Measurements from ENCODE around the gene PRKCA. TPM values are rescaled to one million over a fixed set of nuclear protein-coding genes. Genes with fewer than 3 reads are reported as not detected.
A peak's percentile ranks its signal among the peaks of the same experiment; 100 is the strongest.

PRKCA gene
- total RNA-seq, 1 experiment from 2014 or later, result 29.5 TPM

DNA sequence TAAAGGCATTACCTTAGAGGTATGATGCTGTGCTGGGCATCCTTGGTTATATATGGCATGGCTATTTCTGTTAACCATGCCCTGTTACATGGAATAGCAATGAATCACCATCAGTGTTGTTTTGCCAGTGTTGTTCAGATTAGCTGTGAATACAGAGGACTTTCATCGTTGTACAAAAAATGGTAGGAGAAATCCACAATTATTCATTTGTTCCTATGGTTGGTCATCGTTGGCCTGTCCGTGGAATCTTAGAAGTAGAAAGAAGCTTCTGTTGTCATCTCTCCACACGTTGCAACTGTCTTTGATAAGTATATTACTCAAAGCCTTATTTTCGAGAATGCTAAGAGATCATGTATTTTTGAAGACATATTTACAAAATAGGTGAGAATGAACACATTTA, 418.2 kb downstream of the PRKCA start:
- Mint-ChIP-seq H3K4me1 (peaks cover 73% of the 10 kb centered on the region), H3K36me3 (0 out of 2 replicates have a peak, but pooled peaks cover 3% of the 10 kb centered on the region), H3K9me3 (no peaks in the 10 kb centered on the region), H3K4me3 (no peak overlapping the region), H3K27ac (peak overlapping the region; percentile 67; the same call in 1 of the 2 replicates), H3K27me3 (ENCODE audit: low read depth) (no peaks in the 10 kb centered on the region)
- ChIA-PET CTCF (no interaction called here), POLR2A (interaction anchor here (1.0 kb wide), 1 partner anchor 17 kb away, joined by 3 read pairs; no protein-coding TSS in a partner anchor)
- DNase-seq (ENCODE audit: low spot score), result no peak
- no peak for ATAC-seq
- no peak for TF ChIP-seq MXD4 (CRISPR knock-in tag; IDR thresholded peaks at IDR 0.05; ENCODE audit: borderline replicate concordance)
- no peak for TF ChIP-seq NR2C2 (CRISPR knock-in tag; IDR thresholded peaks at IDR 0.05)
- TF ChIP-seq FOXJ3 (CRISPR knock-in tag; IDR thresholded peaks at IDR 0.05; ENCODE audit: borderline replicate concordance), result no peak
- TF ChIP-seq, protein P1, sequence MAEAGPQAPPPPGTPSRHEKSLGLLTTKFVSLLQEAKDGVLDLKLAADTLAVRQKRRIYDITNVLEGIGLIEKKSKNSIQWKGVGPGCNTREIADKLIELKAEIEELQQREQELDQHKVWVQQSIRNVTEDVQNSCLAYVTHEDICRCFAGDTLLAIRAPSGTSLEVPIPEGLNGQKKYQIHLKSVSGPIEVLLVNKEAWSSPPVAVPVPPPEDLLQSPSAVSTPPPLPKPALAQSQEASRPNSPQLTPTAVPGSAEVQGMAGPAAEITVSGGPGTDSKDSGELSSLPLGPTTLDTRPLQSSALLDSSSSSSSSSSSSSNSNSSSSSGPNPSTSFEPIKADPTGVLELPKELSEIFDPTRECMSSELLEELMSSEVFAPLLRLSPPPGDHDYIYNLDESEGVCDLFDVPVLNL (CRISPR knock-in tag; IDR thresholded peaks at IDR 0.05; ENCODE audit: borderline replicate concordance, low read depth), result no peak
- TF ChIP-seq CREM (CRISPR knock-in tag; IDR thresholded peaks at IDR 0.05), result no peak

DNA sequence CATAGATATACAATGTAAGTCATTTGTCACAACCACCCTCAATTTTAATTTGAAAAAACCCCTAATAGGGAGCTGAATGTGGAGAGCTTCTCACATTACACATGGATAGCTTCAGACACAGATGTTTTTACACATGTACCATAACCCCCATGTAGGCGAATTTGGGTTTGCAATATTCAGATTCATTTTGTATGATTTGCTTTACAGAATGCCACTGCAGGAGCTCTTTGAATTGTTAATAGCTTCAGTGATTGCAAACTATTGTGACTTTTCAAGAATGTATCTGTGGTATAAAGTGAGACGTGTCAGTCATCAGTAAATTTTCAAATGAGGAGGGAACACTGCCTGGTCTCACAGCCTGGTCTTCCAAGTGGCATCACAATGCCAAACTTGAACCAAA, 419.9 kb downstream of the PRKCA start:
- Mint-ChIP-seq H3K4me3 (no peak overlapping the region), H3K27me3 (ENCODE audit: low read depth) (no peaks in the 10 kb centered on the region), H3K36me3 (0 out of 2 replicates have a peak, but pooled peaks cover 3% of the 10 kb centered on the region), H3K9me3 (no peaks in the 10 kb centered on the region), H3K27ac (peak overlapping the region; percentile 14), H3K4me1 (peaks cover 55% of the 10 kb centered on the region)
- POLR2A ChIA-PET, result no interaction called here
- TF ChIP-seq, protein P2, sequence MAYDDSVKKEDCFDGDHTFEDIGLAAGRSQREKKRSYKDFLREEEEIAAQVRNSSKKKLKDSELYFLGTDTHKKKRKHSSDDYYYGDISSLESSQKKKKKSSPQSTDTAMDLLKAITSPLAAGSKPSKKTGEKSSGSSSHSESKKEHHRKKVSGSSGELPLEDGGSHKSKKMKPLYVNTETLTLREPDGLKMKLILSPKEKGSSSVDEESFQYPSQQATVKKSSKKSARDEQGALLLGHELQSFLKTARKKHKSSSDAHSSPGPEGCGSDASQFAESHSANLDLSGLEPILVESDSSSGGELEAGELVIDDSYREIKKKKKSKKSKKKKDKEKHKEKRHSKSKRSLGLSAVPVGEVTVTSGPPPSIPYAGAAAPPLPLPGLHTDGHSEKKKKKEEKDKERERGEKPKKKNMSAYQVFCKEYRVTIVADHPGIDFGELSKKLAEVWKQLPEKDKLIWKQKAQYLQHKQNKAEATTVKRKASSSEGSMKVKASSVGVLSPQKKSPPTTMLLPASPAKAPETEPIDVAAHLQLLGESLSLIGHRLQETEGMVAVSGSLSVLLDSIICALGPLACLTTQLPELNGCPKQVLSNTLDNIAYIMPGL (CRISPR knock-in tag; IDR thresholded peaks at IDR 0.05), result no peak
- TF ChIP-seq NFATC4 (CRISPR knock-in tag; IDR thresholded peaks at IDR 0.05) (no peak), ZNF396 (CRISPR knock-in tag; IDR thresholded peaks at IDR 0.05; ENCODE audit: borderline replicate concordance) (no peak), RORB (CRISPR knock-in tag; IDR thresholded peaks at IDR 0.05) (no peak), ETV6 (CRISPR knock-in tag; IDR thresholded peaks at IDR 0.05) (no peak), ZNF232 (CRISPR knock-in tag; IDR thresholded peaks at IDR 0.05) (no peak), ZNF317 (CRISPR knock-in tag; IDR thresholded peaks at IDR 0.05; ENCODE audit: borderline replicate concordance, low read depth) (no peak), SMAD3 (CRISPR knock-in tag; IDR thresholded peaks at IDR 0.05; ENCODE audit: borderline replicate concordance) (no peak)
- TF ChIP-seq, protein P3, sequence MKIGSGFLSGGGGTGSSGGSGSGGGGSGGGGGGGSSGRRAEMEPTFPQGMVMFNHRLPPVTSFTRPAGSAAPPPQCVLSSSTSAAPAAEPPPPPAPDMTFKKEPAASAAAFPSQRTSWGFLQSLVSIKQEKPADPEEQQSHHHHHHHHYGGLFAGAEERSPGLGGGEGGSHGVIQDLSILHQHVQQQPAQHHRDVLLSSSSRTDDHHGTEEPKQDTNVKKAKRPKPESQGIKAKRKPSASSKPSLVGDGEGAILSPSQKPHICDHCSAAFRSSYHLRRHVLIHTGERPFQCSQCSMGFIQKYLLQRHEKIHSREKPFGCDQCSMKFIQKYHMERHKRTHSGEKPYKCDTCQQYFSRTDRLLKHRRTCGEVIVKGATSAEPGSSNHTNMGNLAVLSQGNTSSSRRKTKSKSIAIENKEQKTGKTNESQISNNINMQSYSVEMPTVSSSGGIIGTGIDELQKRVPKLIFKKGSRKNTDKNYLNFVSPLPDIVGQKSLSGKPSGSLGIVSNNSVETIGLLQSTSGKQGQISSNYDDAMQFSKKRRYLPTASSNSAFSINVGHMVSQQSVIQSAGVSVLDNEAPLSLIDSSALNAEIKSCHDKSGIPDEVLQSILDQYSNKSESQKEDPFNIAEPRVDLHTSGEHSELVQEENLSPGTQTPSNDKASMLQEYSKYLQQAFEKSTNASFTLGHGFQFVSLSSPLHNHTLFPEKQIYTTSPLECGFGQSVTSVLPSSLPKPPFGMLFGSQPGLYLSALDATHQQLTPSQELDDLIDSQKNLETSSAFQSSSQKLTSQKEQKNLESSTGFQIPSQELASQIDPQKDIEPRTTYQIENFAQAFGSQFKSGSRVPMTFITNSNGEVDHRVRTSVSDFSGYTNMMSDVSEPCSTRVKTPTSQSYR (CRISPR knock-in tag; IDR thresholded peaks at IDR 0.05), result no peak
- TF ChIP-seq, protein P4, sequence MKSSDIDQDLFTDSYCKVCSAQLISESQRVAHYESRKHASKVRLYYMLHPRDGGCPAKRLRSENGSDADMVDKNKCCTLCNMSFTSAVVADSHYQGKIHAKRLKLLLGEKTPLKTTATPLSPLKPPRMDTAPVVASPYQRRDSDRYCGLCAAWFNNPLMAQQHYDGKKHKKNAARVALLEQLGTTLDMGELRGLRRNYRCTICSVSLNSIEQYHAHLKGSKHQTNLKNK (CRISPR knock-in tag; IDR thresholded peaks at IDR 0.05), result no peak
- TF ChIP-seq, protein P5, sequence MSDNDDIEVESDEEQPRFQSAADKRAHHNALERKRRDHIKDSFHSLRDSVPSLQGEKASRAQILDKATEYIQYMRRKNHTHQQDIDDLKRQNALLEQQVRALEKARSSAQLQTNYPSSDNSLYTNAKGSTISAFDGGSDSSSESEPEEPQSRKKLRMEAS (CRISPR knock-in tag; IDR thresholded peaks at IDR 0.05), result no peak
- TF ChIP-seq, protein P6, sequence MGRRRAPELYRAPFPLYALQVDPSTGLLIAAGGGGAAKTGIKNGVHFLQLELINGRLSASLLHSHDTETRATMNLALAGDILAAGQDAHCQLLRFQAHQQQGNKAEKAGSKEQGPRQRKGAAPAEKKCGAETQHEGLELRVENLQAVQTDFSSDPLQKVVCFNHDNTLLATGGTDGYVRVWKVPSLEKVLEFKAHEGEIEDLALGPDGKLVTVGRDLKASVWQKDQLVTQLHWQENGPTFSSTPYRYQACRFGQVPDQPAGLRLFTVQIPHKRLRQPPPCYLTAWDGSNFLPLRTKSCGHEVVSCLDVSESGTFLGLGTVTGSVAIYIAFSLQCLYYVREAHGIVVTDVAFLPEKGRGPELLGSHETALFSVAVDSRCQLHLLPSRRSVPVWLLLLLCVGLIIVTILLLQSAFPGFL (CRISPR knock-in tag; IDR thresholded peaks at IDR 0.05; ENCODE audit: borderline replicate concordance), result no peak
- CTCF ChIA-PET, result interaction anchor here (1.0 to 1.2 kb wide), 2 partner anchors 10 to 521 kb away, joined by 4 to 5 read pairs; no protein-coding TSS in a partner anchor
- no peak for ATAC-seq
- DNase-seq (ENCODE audit: low spot score), result no peak

Data from WTC11 (cell line).